HEK293 (cell line): ENCODE data around the gene DSCAM.

Experiments used
- CTCF ChIA-PET: fragments of 350-600 bp; formaldehyde crosslinking; extraction: SDS; loops from one replicate; lab custom pipeline; 2021; ENCODE audit warnings: antibody characterized with exemption; lab: Yijun Ruan, JAX
- POLR2A ChIA-PET: fragments of 300-600 bp; formaldehyde crosslinking; extraction: SDS; loops from one replicate; lab custom pipeline; 2020; ENCODE audit warnings: antibody characterized with exemption, inconsistent platforms; lab: Yijun Ruan, JAX
- H3K27ac ChIP-seq: fragments of 200-500 bp; sonication (Bioruptor generic); 2 replicates; pipeline ENCODE4 v1.5.1; 2014; ENCODE audit warnings: low read depth, low read length, control low read depth, inconsistent platforms; ENCODE audit errors: extremely low read depth
- H3K36me3 ChIP-seq, 2 experiments: fragments of 200-500 bp in 1 of 2; sonication (Bioruptor generic) in 1 of 2; 1 replicate in 1 of 2; 2 replicates in 1 of 2; pipeline ENCODE4 v1.5.1; 2014 to 2017; ENCODE audit warnings: inconsistent platforms in 2 of 2, low read length in 2 of 2; ENCODE audit not compliant: control insufficient read depth in 2 of 2, insufficient read depth in 1 of 2
- H3K4me1 ChIP-seq: fragments of 200-500 bp; sonication (Bioruptor generic); 2 replicates; pipeline ENCODE4 v1.5.1; 2014; ENCODE audit warnings: mild to moderate bottlenecking, low read length, inconsistent platforms; ENCODE audit not compliant: control insufficient read depth, insufficient read depth
- H3K4me3 ChIP-seq: 2 replicates; pipeline ENCODE4 v1.5.1; 2011; ENCODE audit warnings: low read depth, mild to moderate bottlenecking, control low read depth, low read length, moderate library complexity
- H3K9me3 ChIP-seq: fragments of 200-500 bp; sonication (Bioruptor generic); 2 replicates; pipeline ENCODE4 v1.5.1; 2014; ENCODE audit warnings: low read depth, low read length, inconsistent platforms; ENCODE audit not compliant: control insufficient read depth, insufficient read depth
- KLF8 ChIP-seq: fragments of 450-650 bp; formaldehyde crosslinking; IDR thresholded peaks from 2 replicates; pipeline ENCODE4 v1.5.1; 2016; ENCODE audit warnings: missing biosample characterization, missing genetic modification characterization
- TRIM28 ChIP-seq: IDR thresholded peaks from 2 replicates; pipeline ENCODE4 v1.6.1; 2011; ENCODE audit warnings: low read length, control low read depth, borderline replicate concordance
- ZBTB17 ChIP-seq: fragments of 450-650 bp; formaldehyde crosslinking; IDR thresholded peaks from 2 replicates; pipeline ENCODE4 v1.5.1; 2016; ENCODE audit warnings: missing biosample characterization, missing genetic modification characterization
- ZNF10 ChIP-seq: fragments of 450-650 bp; formaldehyde crosslinking; IDR thresholded peaks from 2 replicates; pipeline ENCODE4 v1.5.1; 2017; ENCODE audit warnings: missing biosample characterization, missing genetic modification characterization
- ZNF37A ChIP-seq: fragments of 450-650 bp; IDR thresholded peaks from 2 replicates; pipeline ENCODE4 v1.5.1; 2018; ENCODE audit warnings: missing biosample characterization, missing genetic modification characterization
- ZNF514 ChIP-seq: fragments of 450-650 bp; formaldehyde crosslinking; IDR thresholded peaks from 2 replicates; pipeline ENCODE4 v1.5.1; 2016; ENCODE audit warnings: missing biosample characterization, missing genetic modification characterization
- ZNF561 ChIP-seq: fragments of 450-650 bp; IDR thresholded peaks from 2 replicates; pipeline ENCODE4 v1.5.1; 2018; ENCODE audit warnings: missing biosample characterization, missing genetic modification characterization, borderline replicate concordance
- ZNF658 ChIP-seq: fragments of 450-650 bp; formaldehyde crosslinking; IDR thresholded peaks from 2 replicates; pipeline ENCODE4; 2016; ENCODE audit warnings: missing biosample characterization, missing genetic modification characterization
- ZNF707 ChIP-seq: fragments of 450-650 bp; formaldehyde crosslinking; IDR thresholded peaks from 2 replicates; pipeline ENCODE4 v1.5.1; 2016; ENCODE audit warnings: missing biosample characterization, missing genetic modification characterization
- TF ChIP-seq, protein P1 (sequence below): fragments of 450-650 bp; formaldehyde crosslinking; conservative IDR thresholded peaks from 2 replicates; pipeline ENCODE4 v1.5.1; 2016; ENCODE audit warnings: low read depth, missing biosample characterization, missing genetic modification characterization
- TF ChIP-seq, protein P2 (sequence below): fragments of 450-650 bp; formaldehyde crosslinking; IDR thresholded peaks from 2 replicates; pipeline ENCODE4 v1.5.1; 2017; ENCODE audit warnings: missing biosample characterization, missing genetic modification characterization
- TF ChIP-seq, protein P3 (sequence below): fragments of 450-650 bp; formaldehyde crosslinking; IDR thresholded peaks from 2 replicates; pipeline ENCODE4 v1.5.1; 2017; ENCODE audit warnings: missing biosample characterization, mild to moderate bottlenecking, missing genetic modification characterization, moderate library complexity
- TF ChIP-seq, protein P4 (sequence below): fragments of 450-650 bp; formaldehyde crosslinking; IDR thresholded peaks from 2 replicates; pipeline ENCODE4 v1.5.1; 2016; ENCODE audit warnings: missing biosample characterization, missing genetic modification characterization
- TF ChIP-seq, protein P5 (sequence below): fragments of 450-650 bp; formaldehyde crosslinking; IDR thresholded peaks from 2 replicates; pipeline ENCODE4 v1.5.1; 2017; ENCODE audit warnings: missing biosample characterization, missing genetic modification characterization
- TF ChIP-seq, protein P6 (sequence below): fragments of 450-650 bp; formaldehyde crosslinking; IDR thresholded peaks from 2 replicates; pipeline ENCODE4 v1.5.1; 2016; ENCODE audit warnings: missing biosample characterization, missing genetic modification characterization
- TF ChIP-seq, protein P7 (sequence below): fragments of 450-650 bp; formaldehyde crosslinking; IDR thresholded peaks from 2 replicates; pipeline ENCODE4 v1.5.1; 2016; ENCODE audit warnings: missing biosample characterization, missing genetic modification characterization

DSCAM gene

DNA sequence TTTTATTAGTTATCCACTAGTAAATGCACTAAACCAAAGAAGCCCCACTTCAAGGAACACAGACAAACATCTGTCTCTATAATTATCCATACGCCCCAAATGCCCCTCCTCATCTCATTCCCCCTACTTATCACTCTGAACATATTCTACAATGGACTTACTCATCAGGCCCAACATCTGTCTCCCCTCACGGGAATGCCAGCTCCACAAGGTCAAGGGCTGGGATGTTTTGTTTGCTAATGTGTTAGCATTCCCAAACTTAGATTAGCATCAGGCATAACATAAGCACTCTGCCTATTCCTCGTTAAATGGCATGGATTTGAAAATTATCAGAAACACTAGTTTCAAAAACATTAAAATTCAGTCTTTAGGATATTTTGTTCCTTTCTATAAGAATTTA lies 279.5 kb downstream of the DSCAM start (continued):
- TF ChIP-seq, protein P1, sequence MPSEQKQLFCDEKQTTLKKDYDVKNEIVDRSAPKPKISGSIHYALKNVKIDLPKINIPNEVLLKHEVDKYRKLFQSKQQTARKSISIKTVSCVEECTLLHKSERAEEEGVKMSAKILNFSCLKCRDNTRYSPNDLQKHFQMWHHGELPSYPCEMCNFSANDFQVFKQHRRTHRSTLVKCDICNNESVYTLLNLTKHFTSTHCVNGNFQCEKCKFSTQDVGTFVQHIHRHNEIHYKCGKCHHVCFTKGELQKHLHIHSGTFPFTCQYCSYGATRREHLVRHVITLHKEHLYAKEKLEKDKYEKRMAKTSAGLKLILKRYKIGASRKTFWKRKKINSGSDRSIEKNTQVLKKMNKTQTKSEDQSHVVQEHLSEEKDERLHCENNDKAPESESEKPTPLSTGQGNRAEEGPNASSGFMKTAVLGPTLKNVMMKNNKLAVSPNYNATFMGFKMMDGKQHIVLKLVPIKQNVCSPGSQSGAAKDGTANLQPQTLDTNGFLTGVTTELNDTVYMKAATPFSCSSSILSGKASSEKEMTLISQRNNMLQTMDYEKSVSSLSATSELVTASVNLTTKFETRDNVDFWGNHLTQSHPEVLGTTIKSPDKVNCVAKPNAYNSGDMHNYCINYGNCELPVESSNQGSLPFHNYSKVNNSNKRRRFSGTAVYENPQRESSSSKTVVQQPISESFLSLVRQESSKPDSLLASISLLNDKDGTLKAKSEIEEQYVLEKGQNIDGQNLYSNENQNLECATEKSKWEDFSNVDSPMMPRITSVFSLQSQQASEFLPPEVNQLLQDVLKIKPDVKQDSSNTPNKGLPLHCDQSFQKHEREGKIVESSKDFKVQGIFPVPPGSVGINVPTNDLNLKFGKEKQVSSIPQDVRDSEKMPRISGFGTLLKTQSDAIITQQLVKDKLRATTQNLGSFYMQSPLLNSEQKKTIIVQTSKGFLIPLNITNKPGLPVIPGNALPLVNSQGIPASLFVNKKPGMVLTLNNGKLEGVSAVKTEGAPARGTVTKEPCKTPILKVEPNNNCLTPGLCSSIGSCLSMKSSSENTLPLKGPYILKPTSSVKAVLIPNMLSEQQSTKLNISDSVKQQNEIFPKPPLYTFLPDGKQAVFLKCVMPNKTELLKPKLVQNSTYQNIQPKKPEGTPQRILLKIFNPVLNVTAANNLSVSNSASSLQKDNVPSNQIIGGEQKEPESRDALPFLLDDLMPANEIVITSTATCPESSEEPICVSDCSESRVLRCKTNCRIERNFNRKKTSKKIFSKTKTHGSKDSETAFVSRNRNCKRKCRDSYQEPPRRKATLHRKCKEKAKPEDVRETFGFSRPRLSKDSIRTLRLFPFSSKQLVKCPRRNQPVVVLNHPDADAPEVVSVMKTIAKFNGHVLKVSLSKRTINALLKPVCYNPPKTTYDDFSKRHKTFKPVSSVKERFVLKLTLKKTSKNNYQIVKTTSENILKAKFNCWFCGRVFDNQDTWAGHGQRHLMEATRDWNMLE (tag by site-specific recombination), result no peak
- TF ChIP-seq, protein P2, sequence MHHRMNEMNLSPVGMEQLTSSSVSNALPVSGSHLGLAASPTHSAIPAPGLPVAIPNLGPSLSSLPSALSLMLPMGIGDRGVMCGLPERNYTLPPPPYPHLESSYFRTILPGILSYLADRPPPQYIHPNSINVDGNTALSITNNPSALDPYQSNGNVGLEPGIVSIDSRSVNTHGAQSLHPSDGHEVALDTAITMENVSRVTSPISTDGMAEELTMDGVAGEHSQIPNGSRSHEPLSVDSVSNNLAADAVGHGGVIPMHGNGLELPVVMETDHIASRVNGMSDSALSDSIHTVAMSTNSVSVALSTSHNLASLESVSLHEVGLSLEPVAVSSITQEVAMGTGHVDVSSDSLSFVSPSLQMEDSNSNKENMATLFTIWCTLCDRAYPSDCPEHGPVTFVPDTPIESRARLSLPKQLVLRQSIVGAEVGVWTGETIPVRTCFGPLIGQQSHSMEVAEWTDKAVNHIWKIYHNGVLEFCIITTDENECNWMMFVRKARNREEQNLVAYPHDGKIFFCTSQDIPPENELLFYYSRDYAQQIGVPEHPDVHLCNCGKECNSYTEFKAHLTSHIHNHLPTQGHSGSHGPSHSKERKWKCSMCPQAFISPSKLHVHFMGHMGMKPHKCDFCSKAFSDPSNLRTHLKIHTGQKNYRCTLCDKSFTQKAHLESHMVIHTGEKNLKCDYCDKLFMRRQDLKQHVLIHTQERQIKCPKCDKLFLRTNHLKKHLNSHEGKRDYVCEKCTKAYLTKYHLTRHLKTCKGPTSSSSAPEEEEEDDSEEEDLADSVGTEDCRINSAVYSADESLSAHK (tag by site-specific recombination), result no peak
- TF ChIP-seq ZNF658 (tag by site-specific recombination) (no peak), ZNF37A (tag by site-specific recombination) (no peak), KLF8 (no peak), ZNF514 (tag by site-specific recombination) (no peak), ZNF707 (tag by site-specific recombination) (no peak), ZNF561 (no peak), ZBTB17 (tag by site-specific recombination) (no peak)
- TF ChIP-seq, protein P3, sequence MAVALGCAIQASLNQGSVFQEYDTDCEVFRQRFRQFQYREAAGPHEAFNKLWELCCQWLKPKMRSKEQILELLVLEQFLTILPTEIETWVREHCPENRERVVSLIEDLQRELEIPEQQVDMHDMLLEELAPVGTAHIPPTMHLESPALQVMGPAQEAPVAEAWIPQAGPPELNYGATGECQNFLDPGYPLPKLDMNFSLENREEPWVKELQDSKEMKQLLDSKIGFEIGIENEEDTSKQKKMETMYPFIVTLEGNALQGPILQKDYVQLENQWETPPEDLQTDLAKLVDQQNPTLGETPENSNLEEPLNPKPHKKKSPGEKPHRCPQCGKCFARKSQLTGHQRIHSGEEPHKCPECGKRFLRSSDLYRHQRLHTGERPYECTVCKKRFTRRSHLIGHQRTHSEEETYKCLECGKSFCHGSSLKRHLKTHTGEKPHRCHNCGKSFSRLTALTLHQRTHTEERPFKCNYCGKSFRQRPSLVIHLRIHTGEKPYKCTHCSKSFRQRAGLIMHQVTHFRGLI, result no peak
- TF ChIP-seq, protein P4, sequence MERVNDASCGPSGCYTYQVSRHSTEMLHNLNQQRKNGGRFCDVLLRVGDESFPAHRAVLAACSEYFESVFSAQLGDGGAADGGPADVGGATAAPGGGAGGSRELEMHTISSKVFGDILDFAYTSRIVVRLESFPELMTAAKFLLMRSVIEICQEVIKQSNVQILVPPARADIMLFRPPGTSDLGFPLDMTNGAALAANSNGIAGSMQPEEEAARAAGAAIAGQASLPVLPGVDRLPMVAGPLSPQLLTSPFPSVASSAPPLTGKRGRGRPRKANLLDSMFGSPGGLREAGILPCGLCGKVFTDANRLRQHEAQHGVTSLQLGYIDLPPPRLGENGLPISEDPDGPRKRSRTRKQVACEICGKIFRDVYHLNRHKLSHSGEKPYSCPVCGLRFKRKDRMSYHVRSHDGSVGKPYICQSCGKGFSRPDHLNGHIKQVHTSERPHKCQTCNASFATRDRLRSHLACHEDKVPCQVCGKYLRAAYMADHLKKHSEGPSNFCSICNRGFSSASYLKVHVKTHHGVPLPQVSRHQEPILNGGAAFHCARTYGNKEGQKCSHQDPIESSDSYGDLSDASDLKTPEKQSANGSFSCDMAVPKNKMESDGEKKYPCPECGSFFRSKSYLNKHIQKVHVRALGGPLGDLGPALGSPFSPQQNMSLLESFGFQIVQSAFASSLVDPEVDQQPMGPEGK (tag by site-specific recombination), result no peak
- TF ChIP-seq, protein P5, sequence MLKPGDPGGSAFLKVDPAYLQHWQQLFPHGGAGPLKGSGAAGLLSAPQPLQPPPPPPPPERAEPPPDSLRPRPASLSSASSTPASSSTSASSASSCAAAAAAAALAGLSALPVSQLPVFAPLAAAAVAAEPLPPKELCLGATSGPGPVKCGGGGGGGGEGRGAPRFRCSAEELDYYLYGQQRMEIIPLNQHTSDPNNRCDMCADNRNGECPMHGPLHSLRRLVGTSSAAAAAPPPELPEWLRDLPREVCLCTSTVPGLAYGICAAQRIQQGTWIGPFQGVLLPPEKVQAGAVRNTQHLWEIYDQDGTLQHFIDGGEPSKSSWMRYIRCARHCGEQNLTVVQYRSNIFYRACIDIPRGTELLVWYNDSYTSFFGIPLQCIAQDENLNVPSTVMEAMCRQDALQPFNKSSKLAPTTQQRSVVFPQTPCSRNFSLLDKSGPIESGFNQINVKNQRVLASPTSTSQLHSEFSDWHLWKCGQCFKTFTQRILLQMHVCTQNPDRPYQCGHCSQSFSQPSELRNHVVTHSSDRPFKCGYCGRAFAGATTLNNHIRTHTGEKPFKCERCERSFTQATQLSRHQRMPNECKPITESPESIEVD (tag by site-specific recombination), result no peak

DNA sequence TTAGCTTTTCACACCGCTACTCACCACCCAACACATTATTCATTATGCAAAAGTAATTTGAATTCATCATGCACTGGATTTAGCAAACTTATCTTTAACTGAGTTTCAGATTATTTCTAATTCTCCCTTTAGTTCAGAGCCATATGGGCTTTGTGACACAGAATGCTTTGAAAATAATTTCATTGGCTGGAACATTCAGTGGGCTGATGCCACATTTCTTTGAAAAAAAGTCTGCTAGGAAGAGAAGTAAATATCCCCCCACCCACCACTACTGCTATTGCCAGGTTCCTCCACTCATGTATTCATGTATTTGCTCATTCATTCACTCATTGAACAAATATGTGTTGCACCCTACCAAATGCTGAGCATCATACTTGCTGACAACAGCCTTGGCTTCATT lies 280.5 kb downstream of the DSCAM start:
- no peaks in the 10 kb centered on the region for H3K36me3 ChIP-seq
- ChIA-PET CTCF (no interaction called here), POLR2A (no interaction called here)
- H3K9me3 ChIP-seq, result no peaks in the 10 kb centered on the region
- H3K27ac ChIP-seq, result no peak overlapping the region
- no peaks in the 10 kb centered on the region for H3K4me1 ChIP-seq
- TF ChIP-seq TRIM28 (no peak), ZNF10 (tag by site-specific recombination) (no peak)
- TF ChIP-seq, protein P6, sequence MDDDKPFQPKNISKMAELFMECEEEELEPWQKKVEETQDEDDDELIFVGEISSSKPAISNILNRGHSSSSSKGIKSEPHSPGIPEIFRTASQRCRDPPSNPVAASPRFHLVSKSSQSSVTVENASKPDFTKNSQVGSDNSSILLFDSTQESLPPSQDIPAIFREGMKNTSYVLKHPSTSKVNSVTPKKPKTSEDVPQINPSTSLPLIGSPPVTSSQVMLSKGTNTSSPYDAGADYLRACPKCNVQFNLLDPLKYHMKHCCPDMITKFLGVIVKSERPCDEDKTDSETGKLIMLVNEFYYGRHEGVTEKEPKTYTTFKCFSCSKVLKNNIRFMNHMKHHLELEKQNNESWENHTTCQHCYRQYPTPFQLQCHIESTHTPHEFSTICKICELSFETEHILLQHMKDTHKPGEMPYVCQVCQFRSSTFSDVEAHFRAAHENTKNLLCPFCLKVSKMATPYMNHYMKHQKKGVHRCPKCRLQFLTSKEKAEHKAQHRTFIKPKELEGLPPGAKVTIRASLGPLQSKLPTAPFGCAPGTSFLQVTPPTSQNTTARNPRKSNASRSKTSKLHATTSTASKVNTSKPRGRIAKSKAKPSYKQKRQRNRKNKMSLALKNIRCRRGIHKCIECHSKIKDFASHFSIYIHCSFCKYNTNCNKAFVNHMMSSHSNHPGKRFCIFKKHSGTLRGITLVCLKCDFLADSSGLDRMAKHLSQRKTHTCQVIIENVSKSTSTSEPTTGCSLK (tag by site-specific recombination), result no peak
- TF ChIP-seq, protein P7, sequence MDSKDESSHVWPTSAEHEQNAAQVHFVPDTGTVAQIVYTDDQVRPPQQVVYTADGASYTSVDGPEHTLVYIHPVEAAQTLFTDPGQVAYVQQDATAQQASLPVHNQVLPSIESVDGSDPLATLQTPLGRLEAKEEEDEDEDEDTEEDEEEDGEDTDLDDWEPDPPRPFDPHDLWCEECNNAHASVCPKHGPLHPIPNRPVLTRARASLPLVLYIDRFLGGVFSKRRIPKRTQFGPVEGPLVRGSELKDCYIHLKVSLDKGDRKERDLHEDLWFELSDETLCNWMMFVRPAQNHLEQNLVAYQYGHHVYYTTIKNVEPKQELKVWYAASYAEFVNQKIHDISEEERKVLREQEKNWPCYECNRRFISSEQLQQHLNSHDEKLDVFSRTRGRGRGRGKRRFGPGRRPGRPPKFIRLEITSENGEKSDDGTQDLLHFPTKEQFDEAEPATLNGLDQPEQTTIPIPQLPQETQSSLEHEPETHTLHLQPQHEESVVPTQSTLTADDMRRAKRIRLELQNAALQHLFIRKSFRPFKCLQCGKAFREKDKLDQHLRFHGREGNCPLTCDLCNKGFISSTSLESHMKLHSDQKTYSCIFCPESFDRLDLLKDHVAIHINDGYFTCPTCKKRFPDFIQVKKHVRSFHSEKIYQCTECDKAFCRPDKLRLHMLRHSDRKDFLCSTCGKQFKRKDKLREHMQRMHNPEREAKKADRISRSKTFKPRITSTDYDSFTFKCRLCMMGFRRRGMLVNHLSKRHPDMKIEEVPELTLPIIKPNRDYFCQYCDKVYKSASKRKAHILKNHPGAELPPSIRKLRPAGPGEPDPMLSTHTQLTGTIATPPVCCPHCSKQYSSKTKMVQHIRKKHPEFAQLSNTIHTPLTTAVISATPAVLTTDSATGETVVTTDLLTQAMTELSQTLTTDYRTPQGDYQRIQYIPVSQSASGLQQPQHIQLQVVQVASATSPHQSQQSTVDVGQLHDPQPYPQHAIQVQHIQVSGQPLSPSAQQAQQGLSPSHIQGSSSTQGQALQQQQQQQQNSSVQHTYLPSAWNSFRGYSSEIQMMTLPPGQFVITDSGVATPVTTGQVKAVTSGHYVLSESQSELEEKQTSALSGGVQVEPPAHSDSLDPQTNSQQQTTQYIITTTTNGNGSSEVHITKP (tag by site-specific recombination), result no peak
- no peak overlapping the region for H3K4me3 ChIP-seq
